Measurements from ENCODE around the gene OS9. TPM values are rescaled to one million over a fixed set of nuclear protein-coding genes. Genes with fewer than 3 reads are reported as not detected.

Gene OS9
- total and polyA plus RNA-seq, 2 donors (not counting 3 experiments of a cell fraction or from before 2014, with no cell fraction given) = 212 to 561 TPM

DNA sequence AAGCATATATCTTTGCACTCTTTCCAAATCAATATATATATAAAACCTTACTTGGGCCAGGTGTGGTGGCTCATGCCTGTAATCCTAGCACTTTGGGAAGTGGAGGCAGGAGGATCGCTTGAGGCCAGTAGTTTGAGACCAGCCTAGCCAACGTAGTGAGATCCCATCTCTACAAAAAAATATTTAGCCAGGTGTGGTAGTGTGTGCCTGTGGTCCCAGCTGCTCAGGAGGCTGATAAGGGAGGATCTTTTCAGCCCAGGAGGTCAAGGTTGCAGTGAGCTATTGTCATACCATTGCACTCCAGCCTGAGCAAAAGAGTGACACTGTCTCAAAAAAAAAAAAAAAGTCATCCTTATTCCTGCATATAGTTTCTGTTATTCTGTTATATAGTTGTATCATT is 14.4 kb downstream of the OS9 start:
- intact Hi-C loops (cut with micrococcal nuclease) (no loop called here), dilution Hi-C loops (cut with MboI; ENCODE audit: extremely low pct_ligation_motif_present, low sequenced_read_pairs) (no loop called here)
- no peak overlapping the region for H2AFZ ChIP-seq (ENCODE audit: low read depth, low read length)
- H3K79me2 ChIP-seq (ENCODE audit: control insufficient read depth, insufficient read depth, low read length) = no peaks in the 10 kb centered on the region
- DNase-seq (ENCODE audit: low read depth, low spot score) = no peak
- H3K9me3 ChIP-seq (replicated peaks; ENCODE audit: control insufficient read depth, insufficient read depth, low read length) = no peaks in the 10 kb centered on the region
- no peak overlapping the region for H3K4me2 ChIP-seq (ENCODE audit: insufficient read depth, low read length)
- TF ChIP-seq EZH2 (IDR thresholded peaks at IDR 0.05; ENCODE audit: borderline replicate concordance, low read depth, low read length, severe bottlenecking) (no peak), FOS (IDR thresholded peaks at IDR 0.05; ENCODE audit: borderline replicate concordance, insufficient read depth, low read length) (no peak), GATA2 (IDR thresholded peaks at IDR 0.05; ENCODE audit: insufficient read depth, insufficient read length, low read depth, low read length) (no peak), JUN (IDR thresholded peaks at IDR 0.05; ENCODE audit: borderline replicate concordance, insufficient read depth, insufficient read length, low read depth) (no peak), POLR2A (IDR thresholded peaks at IDR 0.05; ENCODE audit: low read depth, low read length) (no peak), MYC (IDR thresholded peaks at IDR 0.05; ENCODE audit: low read depth, low read length) (no peak)
- TF ChIP-seq, protein P1, sequence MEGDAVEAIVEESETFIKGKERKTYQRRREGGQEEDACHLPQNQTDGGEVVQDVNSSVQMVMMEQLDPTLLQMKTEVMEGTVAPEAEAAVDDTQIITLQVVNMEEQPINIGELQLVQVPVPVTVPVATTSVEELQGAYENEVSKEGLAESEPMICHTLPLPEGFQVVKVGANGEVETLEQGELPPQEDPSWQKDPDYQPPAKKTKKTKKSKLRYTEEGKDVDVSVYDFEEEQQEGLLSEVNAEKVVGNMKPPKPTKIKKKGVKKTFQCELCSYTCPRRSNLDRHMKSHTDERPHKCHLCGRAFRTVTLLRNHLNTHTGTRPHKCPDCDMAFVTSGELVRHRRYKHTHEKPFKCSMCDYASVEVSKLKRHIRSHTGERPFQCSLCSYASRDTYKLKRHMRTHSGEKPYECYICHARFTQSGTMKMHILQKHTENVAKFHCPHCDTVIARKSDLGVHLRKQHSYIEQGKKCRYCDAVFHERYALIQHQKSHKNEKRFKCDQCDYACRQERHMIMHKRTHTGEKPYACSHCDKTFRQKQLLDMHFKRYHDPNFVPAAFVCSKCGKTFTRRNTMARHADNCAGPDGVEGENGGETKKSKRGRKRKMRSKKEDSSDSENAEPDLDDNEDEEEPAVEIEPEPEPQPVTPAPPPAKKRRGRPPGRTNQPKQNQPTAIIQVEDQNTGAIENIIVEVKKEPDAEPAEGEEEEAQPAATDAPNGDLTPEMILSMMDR (IDR thresholded peaks at IDR 0.05; ENCODE audit: extremely low read depth in 1 of 2, insufficient read depth in 1 of 2, low read depth in 1 of 2, low read length in 2 of 2) = no peak
- TF ChIP-seq, protein P2, sequence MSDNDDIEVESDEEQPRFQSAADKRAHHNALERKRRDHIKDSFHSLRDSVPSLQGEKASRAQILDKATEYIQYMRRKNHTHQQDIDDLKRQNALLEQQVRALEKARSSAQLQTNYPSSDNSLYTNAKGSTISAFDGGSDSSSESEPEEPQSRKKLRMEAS (IDR thresholded peaks at IDR 0.05; ENCODE audit: insufficient read depth, insufficient read length) = no peak
- no peaks in the 10 kb centered on the region for H3K27me3 ChIP-seq (ENCODE audit: control insufficient read depth in 2 of 2, insufficient read depth in 2 of 2, low read length in 2 of 2)
- no peaks in the 10 kb centered on the region for H4K20me1 ChIP-seq (replicated peaks; ENCODE audit: control insufficient read depth, extremely low read depth, insufficient read depth, low read length)
- no peak for FAIRE-seq
- H3K9ac ChIP-seq (replicated peaks; ENCODE audit: extremely low read depth, insufficient read depth, low read length) = no peak overlapping the region
- BruUV-seq (replicated peaks) = no TSS peak
- H3K4me3 ChIP-seq (replicated peaks in 1 of 3; ENCODE audit: insufficient read depth in 1 of 3, low read depth in 1 of 3, low read length in 3 of 3) = no peak overlapping the region
- POLR2A ChIA-PET = interaction anchor here (0.7 kb wide), 1 partner anchor 1961 kb away, joined by 3 read pairs; no protein-coding TSS in a partner anchor
- H3K36me3 ChIP-seq (ENCODE audit: control insufficient read depth in 2 of 2, extremely low read depth in 1 of 2, insufficient read depth in 2 of 2, low read length in 2 of 2) = peaks cover 0 to 2% of the 10 kb centered on the region in 2 experiments
- H3K4me1 ChIP-seq (ENCODE audit: control insufficient read depth, extremely low read depth, insufficient read depth, low read length) = no peaks in the 10 kb centered on the region
- no peak overlapping the region for H3K27ac ChIP-seq (ENCODE audit: insufficient read depth, low read depth, low read length)
- CTCF ChIA-PET = no interaction called here
- no peaks in the 10 kb centered on the region for H3K9me1 ChIP-seq (replicated peaks; ENCODE audit: control insufficient read depth, extremely low read depth, insufficient read depth, low read length)
